ENCODE measurements around the gene TNFAIP8L2.

Gene TNFAIP8L2

DNA sequence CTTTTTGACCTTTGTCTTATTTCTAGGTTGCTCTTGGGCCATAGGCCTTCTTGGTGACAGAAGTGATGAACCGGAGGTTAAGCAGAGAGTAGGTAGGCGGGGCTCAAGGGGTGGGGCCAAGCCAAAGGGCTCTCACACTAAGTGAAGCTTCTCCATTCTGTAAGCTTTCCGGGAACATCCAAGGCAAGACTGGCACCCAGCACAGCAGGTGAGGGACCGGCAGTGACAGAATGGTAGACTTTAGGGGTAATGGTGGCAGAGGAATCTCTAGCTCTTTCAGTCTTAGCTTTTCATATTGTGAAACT is at the start of gene TNFAIP8L2:
TNFAIP8L2 (plus strand) TSS at position 135 of the 305 bp plus-strand sequence. CDS start 2,049 bp downstream, outside the sequence.
- peak; percentile 76 for DNase-seq

DNA sequence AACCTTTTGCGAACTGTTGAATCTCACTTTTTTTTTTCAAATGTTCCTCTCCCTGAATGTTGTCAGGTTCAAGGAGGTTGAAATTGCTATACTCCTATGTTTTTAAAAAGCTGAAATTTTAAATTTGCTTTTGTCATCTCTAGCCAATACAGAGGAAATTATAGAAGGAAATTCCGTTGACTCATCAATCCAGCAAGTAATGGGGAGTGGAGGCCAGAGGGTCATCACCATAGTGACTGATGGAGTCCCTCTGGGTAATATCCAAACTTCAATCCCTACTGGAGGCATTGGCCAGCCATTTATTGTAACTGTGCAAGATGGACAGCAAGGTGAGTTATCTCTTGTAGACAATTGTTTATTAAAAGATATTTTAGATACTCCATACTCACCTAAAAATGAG is 49.6 kb upstream of the TNFAIP8L2 start:
- no peak for DNase-seq

DNA sequence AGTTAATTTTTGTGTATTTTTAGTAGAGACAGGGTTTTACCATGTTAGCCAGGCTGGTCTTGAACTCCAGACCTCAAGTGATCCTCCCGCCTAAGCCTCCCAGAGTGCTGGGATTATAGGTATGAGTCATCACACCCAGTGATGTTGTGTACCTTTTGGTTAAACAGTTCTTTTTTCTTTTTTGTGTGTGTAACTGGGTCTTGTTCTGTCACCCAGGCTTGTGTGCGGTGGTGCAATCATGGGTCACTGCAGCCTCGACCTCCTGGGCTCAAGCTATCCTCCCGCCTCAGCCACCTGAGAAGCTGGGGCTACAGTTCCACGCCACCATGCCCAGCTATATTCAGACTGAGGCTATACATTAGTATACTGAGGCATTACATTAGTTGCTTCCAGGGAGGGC is 48.1 kb upstream of the TNFAIP8L2 start:
- DNase-seq = no peak

DNA sequence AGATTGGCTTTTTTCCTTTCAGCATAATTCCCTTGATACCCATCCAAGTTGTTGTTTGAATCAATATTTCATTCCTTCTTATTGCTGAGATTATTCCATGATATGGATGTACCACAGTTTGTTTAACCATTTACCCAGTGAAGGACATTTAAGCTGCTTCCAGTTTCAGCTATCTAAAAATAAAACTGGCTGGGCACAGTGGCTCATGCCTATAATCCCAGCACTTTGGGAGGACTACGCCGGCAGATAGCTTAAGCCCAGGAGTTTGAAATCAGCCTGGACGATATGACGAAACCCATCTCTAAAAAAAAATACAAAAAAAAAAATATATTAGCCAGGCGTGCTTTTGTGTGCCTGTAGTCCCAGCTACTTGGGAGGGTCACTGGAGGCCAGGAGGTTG is 42.6 kb upstream of the TNFAIP8L2 start:
- no peak for DNase-seq

DNA sequence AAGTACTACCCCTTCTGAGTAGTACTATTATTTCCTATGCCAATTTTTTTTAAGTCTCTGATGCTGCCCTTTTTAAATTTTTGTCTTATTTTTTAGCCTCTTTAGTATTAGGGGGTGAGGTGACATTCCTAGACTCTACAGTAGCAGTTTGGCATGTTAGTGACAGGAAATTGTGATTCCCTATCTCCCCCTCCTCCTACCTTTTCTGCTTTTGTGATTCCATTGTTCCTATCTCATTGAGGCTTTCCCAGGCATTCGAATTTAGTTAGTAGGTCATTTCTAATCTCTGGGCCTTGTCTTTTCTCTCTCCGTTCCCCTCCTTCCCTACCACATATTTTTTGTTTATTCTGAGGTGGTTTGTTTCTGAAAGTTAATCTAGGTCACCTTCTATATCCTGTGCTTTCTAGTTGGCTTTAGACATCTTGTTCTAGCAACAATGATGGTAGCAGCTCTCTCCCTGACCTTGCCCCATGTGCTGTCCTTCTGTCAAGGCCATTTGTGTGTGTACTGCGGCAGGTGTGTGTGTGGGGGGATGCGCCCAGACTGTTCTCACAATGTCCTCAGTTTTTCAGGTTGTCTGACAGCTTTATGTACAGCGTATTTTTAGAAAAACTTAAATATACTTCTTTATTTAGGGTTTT is 31.6 kb upstream of the TNFAIP8L2 start:
- DNase-seq = no peak

DNA sequence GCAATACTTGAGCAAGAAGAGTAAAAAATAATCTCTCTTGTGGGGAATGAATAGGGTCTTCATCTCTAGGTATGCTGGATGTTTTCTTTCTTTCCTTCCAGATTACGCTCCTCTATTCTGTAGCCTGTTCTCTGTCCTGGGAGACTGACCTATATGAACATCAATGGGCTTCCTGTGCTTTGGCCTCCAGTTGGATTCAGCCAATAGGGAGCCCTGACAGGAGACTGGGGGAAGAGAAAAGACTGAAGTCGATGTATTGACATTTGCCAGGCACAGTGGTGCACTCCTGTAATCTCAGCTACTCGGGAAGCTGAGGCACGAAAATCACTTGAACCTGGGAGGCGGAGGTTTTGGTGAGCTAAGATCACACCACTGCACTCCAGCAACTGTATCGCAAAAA is 27.6 kb upstream of the TNFAIP8L2 start:
- DNase-seq = no peak

DNA sequence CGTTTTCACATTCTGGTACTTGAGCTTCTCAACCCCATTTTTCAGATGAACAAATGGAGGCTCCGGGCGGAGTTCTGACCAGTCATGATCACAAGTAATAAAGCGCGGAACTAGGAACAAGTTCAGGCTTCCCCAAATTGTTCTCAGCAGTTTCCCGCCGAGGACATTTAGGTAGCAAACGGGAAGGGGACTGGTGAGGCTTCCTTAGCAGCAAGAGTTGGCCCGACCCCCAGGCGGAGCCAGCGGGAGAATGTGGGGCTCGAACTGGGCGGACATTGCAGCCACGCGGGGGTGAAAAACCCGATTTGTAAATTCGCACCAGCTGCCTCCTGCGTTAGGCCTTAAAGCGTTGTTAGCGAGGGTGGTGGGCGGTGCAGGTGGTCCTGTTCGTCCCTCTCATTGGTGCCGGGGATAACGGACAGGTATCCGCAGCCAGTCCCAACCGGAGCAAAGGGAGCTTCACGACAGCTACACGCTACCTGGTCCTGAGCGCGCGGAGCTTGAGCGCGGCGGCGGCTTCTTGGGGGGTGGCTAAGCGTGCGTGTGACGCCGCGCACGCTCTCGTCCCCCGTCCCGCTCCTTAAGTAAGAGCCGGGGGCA is 25.4 kb upstream of the TNFAIP8L2 start:
- peak; percentile 76 for DNase-seq

DNA sequence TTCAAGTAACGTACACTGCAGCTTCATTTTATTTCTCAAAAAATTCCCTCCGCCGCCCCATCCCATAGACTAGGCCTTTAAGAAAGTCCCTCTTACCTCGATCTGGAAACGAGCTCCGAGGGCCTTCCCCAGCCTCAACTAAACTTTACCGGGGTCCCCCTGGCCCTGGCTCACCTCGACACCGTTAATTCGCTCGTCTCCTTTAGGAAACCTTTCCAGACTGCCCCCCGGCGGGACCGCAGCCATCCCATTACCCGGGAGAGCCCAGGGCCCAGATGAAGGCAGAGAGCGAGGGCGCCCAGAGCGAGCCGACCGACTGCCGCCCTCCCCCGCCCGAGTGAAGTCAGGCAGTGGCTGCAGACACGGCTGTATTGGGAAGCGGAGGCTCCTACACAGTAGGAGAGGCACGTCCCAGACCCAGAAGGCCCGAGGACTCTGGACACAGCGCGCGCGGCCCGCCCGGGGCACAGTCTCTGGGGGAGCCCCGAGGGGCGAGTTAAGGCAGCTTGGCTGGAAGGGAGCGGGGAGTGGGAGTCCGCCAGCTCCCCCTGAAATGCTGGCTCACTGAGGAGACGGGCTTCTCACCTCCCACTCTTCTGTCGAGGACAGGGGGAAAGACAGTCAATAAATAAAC is 24.6 kb upstream of the TNFAIP8L2 start:
- DNase-seq = no peak

DNA sequence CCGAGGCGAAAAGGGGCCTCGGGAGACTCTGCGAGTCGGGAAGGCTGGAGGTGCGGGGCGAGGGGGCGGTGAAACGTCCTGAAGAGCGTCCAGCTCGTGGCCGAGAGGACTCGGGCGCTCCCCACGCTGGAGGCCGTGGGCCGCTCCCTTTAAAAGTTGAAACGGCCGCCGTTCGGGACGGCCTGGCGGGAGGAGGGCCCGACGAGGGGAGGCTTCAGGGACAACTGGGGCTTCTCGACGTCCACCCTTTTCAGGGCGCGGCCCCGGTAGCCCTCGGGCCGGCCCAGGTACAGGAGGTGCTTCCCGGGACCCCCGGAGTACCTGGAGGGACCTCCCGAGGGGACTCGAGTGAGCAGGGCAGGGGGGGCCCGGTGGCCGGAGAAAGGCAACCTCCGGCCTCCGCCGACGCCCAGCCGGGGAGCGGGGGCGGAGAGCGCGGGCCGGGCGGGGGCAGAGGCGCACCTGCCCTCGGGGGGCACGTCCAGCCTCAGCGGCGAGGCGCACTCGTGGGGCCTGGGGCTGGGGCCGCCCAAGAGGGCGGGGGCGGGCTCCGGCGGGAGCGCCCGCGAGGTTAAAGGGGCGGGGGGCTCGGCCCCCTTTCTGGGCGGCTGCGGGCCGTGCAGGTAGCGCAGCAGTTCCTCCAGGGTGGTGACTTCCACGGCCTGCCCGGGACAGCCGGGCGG is 24.0 kb upstream of the TNFAIP8L2 start:
- no peak for DNase-seq

DNA sequence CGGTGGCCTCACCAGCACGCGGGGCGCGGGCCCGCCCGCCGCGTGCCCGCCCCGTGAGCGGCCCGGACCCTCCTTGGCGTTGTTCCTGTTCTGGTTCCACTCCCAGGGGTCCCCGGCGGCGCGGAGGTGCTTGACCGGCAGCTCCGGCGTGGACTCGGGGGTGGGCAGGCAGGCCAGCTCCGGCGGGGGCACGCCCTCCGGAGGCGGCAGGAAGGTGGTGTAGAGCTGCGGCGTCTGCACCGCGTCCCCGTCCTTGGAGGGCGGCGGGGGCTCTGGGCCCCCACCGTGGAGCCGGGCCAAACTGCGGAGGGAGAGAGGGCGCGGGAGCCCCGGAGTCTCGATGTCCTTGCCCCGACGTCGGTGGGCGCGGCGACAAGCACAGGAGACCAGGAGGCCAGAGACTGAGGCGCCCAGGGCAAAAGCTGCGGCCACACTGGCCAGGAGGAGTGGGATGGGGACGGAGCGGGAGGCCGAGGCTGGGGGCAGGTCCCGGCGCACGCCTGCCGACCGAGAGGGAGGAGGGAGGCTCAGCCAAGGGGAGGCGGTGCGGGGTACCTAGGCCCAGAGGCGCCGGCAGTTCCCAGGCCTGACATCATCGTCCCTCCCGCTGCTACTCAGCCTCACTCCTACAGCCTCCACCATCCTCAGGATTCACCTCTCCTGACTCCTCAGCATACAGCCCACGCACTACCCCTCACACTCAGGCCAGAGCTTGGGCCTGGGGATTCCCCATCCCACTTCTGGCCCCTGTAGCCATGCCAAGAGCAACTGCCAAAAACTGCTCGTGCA is 23.2 kb upstream of the TNFAIP8L2 start:
- DNase-seq = no peak

DNA sequence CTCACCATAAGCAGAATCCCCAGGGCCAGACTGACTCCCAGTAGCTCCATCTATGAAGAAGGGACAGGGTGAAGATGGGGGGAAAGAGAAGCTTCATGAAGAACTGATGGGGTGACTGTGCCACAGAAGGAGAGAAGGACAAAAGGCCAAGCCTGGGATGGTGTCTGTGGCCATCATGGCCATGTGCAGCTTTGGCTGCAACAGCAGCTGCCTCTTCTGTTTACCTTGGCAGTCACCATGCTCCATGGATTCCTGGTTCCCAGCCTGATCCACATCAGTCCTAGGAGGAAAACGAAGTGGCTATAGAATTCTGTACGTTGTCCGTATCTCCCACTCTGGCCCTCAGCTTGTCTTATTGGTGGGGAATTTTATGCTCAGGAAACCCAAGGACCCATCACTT is 22.1 kb upstream of the TNFAIP8L2 start:
- DNase-seq = no peak

DNA sequence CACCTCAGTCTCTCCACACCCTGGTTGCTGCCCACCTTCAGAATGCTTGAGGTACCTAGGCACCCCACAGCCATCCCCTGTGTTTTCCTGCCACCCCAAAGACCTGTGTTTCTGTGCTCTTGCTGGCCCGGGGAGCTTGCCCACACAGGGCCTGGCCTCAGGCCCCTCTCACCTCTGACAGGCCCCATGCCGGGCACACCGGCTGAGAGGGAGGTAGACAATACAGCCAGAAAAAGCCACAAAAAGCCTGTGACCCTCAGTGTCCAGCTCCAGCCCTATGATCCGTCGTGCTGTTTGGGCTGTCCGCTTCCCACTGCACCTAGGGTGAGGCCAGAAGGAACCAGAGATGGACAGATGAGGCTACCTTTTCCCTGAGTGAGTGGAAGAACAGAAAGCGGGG is 21.5 kb upstream of the TNFAIP8L2 start:
- no peak for DNase-seq

DNA sequence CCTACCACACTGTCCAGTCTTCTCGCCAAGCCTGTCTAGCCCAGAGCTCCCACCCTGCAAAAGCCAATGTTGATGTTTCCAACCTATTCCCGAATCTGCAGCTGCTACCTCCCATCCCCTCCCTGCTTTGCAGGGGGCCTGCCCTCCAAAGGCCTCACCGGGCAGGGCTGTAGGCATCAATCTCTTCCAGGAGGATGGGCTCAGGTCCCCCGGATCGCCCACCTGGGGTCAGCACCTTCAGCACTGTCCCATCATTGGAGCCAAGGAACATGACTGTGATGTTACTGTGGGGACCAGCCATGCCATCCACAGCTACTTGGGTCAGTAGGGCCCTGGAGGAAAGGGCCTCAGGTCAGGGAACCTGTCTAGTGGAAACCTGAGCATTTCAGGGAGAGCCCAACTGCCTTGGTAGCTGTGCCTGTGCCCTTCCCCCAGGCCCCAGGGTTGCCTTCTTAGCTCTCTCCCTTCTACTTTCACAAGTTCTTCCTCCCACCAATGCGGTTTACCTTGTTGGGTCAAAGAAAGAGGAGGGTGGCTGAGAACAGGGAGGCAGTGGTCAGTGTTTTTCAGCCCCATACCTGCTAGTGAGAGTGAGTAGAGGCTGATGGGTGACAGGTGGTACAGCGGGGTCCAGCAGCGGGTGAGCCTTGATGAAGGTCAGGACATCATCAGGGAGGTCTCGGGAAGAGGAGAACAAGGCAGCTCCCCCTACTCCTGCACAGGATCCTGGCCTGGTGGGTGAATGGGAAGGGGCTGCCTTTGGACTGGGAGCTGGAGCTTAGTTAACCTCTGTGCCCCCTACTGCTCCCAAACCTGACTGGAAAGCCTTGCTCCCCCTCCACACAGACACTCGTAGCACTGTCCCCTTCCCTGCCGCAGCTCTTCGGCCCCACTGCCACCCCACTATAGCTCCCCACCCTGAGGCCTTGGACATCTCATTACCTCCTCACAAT is 20.7 kb upstream of the TNFAIP8L2 start:
- no peak for DNase-seq

DNA sequence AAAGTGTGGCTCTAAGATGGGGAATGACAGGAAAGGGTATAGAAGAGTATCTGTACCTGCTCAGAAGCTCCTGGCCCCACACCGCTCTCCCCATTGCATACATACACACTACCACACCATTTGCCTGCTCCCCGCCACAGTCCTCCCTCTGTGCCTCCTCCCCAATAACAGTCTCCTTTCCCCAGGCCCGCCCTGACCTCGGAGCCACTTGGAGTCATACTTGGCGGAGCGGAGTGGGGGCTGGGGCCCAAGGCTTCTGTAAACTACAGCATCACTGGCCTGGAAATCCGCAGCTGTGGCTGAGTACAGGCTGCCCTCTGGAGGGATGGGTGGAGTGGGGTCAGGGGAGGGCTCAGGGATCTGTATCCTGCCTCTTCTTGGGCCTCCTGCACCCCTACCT is 18.7 kb upstream of the TNFAIP8L2 start:
- DNase-seq = no peak

DNA sequence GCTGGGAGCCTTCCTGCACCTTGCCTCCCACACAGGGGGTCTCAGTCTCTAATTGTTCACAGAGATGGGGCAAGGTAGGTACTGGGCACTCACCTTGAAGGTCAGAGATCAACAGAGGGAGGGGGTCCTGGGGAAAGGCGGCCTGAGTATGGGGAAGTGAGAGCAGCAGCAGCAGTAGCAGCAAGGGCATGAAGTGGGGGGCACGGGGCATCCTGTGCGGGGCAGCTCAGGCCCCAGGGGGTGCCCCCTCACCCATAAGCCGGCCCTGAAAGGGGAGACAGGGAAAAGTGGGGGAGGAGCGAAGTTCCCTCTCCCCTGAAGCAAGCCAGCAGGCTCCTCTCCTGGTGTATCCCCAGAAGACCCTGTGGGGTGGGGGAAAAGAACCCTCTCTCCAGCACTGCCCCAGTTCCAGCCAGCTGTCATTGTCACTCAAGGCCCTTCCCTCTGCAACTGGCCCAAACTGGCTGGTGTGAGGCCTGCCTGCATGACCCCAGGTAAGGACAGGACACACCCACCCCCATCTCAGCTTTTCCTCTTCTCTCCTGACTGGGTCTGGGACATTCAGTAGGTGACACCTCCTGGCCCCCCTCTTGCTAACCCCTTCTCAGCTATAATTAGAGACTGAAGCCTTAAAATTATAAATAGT is 13.9 kb upstream of the TNFAIP8L2 start:
- no peak for DNase-seq

DNA sequence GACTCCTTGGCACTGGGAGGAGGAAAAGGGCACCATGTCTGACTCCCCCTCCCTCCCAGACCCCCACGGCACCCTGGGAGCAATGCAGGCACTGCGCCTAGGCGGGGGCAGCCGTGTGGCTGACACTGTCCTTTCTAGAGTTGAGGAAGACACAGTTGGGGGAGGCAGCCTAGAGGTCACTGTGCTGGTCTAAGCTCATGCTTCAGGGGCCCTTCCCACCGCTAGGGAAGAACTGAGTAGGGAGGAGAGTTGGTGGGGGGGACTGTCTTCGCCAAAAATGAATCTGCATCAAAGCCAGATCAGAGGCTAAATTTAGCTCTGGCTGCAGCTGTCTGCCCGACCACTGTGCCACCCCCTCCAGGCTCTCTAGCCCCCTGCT is 13.4 kb upstream of the TNFAIP8L2 start:
- DNase-seq = no peak

DNA sequence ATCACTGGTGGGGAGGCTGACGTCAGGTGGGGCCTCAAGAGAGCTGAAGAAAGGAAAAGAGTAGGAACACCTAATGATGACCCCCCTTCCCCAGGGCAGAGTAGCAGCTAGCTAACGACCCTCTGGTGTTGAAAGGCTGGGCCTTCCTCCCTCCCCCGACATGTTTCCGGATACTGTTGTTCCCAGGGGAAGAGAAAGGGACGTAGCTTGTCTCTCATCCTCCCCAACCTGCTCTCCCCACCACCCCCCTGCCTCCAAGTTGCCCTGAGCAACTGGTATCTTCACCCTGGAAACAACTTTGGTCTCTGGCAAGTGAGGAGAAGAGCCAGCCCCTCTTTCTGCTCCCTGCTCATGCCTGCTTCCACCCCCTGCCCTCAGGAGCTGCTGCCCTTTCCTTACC is 12.5 kb upstream of the TNFAIP8L2 start:
- no peak for DNase-seq

DNA sequence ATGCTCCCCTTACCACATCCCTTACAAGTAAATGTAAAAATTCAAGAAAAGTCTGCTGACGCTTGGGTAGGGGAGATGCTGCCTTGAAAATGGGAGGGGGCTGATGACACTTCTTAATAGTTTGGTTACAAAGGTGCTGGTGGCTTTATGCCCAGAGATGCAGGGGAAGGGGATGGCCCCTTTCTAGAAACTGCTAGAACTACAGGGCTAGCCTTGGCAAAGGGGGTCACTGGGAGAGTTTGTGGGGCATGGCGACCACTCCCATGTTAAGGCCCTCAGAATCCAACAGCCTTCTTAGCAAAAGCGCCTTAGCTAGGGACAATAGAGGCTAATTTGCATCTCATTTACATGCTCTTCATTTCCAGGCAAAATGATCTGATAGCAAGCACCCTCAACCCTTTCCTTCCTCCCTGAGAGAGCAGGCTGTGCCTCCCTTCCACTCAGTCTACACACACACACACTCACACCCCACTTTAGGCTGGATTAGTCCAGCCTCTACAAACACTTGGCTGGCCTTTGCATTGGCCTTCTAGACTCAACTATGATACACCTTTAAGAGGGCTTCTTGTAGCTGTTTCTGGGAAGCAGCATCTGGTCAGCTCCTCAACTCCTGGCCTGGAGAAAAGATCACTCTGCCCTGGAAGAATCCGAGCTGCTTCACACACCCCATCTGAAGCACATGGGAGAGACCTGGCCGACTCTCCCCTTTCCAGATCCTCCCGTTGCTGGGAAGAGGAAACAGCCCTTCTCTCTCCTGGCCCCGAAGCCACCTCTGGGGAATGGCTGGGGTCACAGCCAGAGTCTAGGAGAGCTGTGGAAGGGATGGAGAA is 11.8 kb upstream of the TNFAIP8L2 start:
- DNase-seq = no peak

DNA sequence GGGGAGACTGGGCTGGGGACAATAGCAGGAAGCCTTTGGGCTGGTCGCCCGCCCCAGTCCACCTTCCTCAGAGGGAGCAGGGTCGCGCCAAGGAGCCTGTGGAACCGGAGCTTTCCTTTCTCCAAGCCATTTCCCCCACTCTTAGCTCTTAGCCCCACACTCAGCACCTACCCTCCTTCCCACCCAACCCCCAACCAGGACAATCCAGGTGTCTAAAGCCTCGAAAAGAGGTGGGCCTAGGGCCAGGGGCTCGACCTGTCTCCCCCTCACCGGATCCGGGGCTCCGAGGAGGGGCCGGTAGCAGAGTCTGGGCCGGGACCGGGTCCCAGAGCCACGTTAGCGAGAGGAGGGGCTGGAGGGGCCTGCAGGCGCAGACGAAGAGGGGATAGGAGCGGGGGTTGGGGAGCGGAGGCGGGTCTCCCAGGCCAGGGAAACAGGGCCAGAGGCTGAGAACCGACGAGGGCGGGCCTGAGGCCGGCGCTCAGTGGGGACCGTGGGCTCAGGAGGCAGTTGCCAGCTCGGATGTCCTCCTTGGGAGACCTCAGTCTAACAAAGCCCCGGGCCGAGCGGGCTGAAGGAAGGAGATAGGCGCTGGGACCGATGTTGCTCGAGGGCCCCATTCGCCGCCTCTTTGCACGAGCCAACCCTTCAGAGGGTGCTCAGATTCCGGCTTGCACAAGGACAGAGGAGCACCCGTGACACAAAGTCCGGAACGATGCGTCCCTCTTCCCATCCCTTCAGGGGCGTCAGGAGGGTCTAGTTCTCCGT is 11.0 kb upstream of the TNFAIP8L2 start:
- peak; percentile 38 for DNase-seq

DNA sequence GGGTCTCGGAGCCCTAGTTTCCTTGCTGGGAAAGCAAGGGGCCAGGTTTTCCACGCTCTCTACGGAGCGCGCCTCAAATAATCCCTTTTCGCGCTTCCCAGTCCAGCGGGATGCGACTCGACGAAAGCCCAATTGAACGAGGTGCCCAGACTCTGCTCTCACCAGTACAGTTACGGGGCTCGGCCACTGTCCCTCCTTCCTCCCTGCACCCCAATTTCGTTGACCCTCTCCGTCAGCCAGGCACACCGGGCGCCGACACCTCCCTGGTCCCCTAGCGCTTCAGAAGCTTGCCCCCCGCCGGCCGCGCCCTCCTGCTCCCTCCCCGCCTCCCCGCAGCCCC is 10.4 kb upstream of the TNFAIP8L2 start:
- DNase-seq = no peak

Measured in activated T-cell treated with anti-CD3 and anti-CD28 coated beads, Interleukin-2, amount 50 U/mL, for 1 hour (primary cell).